RWPE2 (cell line): Measurements from ENCODE around the gene SYT5.

Experiments
- ATAC-seq: fragments of 200-7000 bp; cut with Tn5 transposase; 3 replicates; pipeline ENCODE4 v1.9.1; 2021; ENCODE audit warnings: low read depth
- DNase-seq: peaks from one replicate; pipeline ENCODE4 v3.0.0-alpha.2; 2020; ENCODE audit warnings: low spot score
- H3K27ac ChIP-seq: fragments of 450-650 bp; 2 replicates; pipeline ENCODE4 v1.5.1; 2017; ENCODE audit warnings: mild to moderate bottlenecking; ENCODE audit not compliant: poor library complexity, severe bottlenecking
- H3K27me3 ChIP-seq: fragments of 250-450 bp; sonication (Bioruptor Pico); 2 replicates; pipeline ENCODE4 v1.5.1; 2021; ENCODE audit warnings: mild to moderate bottlenecking, moderate library complexity; ENCODE audit not compliant: insufficient read depth, poor library complexity, severe bottlenecking
- H3K36me3 ChIP-seq: fragments of 250-450 bp; sonication (Bioruptor Pico); 2 replicates; pipeline ENCODE4 v1.5.1; 2020; ENCODE audit warnings: low read depth, mild to moderate bottlenecking, moderate library complexity
- H3K4me1 ChIP-seq: fragments of 250-450 bp; sonication (Bioruptor Pico); 2 replicates; pipeline ENCODE4 v1.5.1; 2021; ENCODE audit warnings: mild to moderate bottlenecking, moderate library complexity; ENCODE audit not compliant: insufficient read depth, poor library complexity, severe bottlenecking
- H3K4me3 ChIP-seq: fragments of 250-450 bp; sonication (Bioruptor Pico); 2 replicates; pipeline ENCODE4 v1.5.1; 2021; ENCODE audit warnings: mild to moderate bottlenecking, moderate library complexity; ENCODE audit not compliant: severe bottlenecking
- H3K9me3 ChIP-seq: fragments of 250-450 bp; sonication (Bioruptor Pico); 2 replicates; pipeline ENCODE4 v1.5.1; 2021; ENCODE audit warnings: mild to moderate bottlenecking, moderate library complexity; ENCODE audit not compliant: severe bottlenecking
- CTCF ChIP-seq: fragments of 450-650 bp; IDR thresholded peaks from one replicate; pipeline ENCODE4 v1.5.1; 2017; ENCODE audit warnings: mild to moderate bottlenecking, moderate library complexity; ENCODE audit not compliant: poor library complexity, severe bottlenecking

The SYT5 gene

GRCh38 chr19:55179606-55180484, at the start of gene SYT5:
TSS of gene SYT5 (minus strand) at chr19:55180289. CDS start at chr19:55179041, 1,248 bp downstream.
- H3K4me3 ChIP-seq = no peak within 1 kb of the TSS
- DNase-seq (no peak), ATAC-seq (peak; percentile 69)
- H3K27ac ChIP-seq = no peak within 1 kb of the TSS
- H3K27me3 ChIP-seq = peaks cover 3% of the 10 kb centered on the region
- H3K9me3 ChIP-seq = no peaks in the 10 kb centered on the region
- TF ChIP-seq CTCF = no peak
- H3K4me1 ChIP-seq = no peaks in the 10 kb centered on the region
- H3K36me3 ChIP-seq = no peaks in the 10 kb centered on the region

GRCh38 chr19:55229789-55230182, 49.7 kb upstream of the SYT5 start:
- no peak for ATAC-seq
- Histone ChIP-seq H3K27me3 (no peaks in the 10 kb centered on the region), H3K9me3 (no peaks in the 10 kb centered on the region), H3K4me1 (no peaks in the 10 kb centered on the region), H3K27ac (no peak overlapping the region), H3K4me3 (no peak overlapping the region), H3K36me3 (peaks cover 46% of the 10 kb centered on the region)
- no peak for TF ChIP-seq CTCF
- no peak for DNase-seq

- DNase-seq = no peak
- Histone ChIP-seq H3K27ac (no peak overlapping the region), H3K36me3 (peaks cover 41% of the 10 kb centered on the region), H3K4me3 (no peak overlapping the region), H3K4me1 (no peaks in the 10 kb centered on the region), H3K9me3 (no peaks in the 10 kb centered on the region), H3K27me3 (no peaks in the 10 kb centered on the region)
- no peak for TF ChIP-seq CTCF
- no peak for ATAC-seq
Observed at GRCh38 chr19:55229145-55229788, 49.2 kb upstream of the SYT5 start.

GRCh38 chr19:55228403-55229031, 48.4 kb upstream of the SYT5 start, which contains the start of gene TMEM86B:
TSS of gene TMEM86B (minus strand) at chr19:55228763. CDS start at chr19:55228741, 22 bp downstream.
- no peak for TF ChIP-seq CTCF
- no peak within 1 kb of the TSS for H3K27ac ChIP-seq
- no peak within 1 kb of the TSS for H3K4me3 ChIP-seq
- no peaks in the 10 kb centered on the region for H3K27me3 ChIP-seq
- no peaks in the 10 kb centered on the region for H3K4me1 ChIP-seq
- no peak for ATAC-seq
- H3K9me3 ChIP-seq = no peaks in the 10 kb centered on the region
- no peak for DNase-seq
- H3K36me3 ChIP-seq = peaks cover 33% of the 10 kb centered on the region
